C4-2B (cell line): ENCODE measurements around the gene FAM234B.
"Not testable (repeated sequence)": the region's sequence is repeated elsewhere in the genome, so short reads cannot be mapped to it uniquely, and the experiment has no call there.

Experiments used
- CTCF ChIP-seq: fragments of 450-650 bp; conservative IDR thresholded peaks from 2 replicates; pipeline ENCODE4 v1.5.1; 2017; ENCODE audit warnings: mild to moderate bottlenecking
- ZFX ChIP-seq: fragments of 450-650 bp; IDR thresholded peaks from 2 replicates; pipeline ENCODE4 v1.6.1; 2017

GRCh38 chr12:13035335-13035734 lies 8.8 kb upstream of the FAM234B start:
- not testable (repeated sequence) for TF ChIP-seq CTCF, ZFX
